GM12878 (cell line): Measurements from ENCODE around the gene CDCA3. TPM values are rescaled to one million over a fixed set of nuclear protein-coding genes. Genes with fewer than 3 reads are reported as not detected.
"Not testable (repeated sequence)": the region's sequence is repeated elsewhere in the genome, so short reads cannot be mapped to it uniquely, and the experiment has no call there.

Experiments used
- ATAC-seq: fragments of 200-7000 bp; cut with Tn5 transposase; 3 replicates; pipeline ENCODE4 v1.9.1; 2020; ENCODE audit warnings: mild to moderate bottlenecking, moderate library complexity
- BruUV-seq: library from RNA; stranded (reverse); fragments of 400-500 nt; replicated peaks from 2 replicates; lab custom pipeline; 2021; lab: Mats Ljungman, UMichigan
- CTCF ChIA-PET: fragments of 300-600 bp; sonication (Branson Sonifier 250); formaldehyde crosslinking; extraction: SDS; loops from one replicate; lab custom pipeline; 2021; ENCODE audit warnings: inconsistent platforms; lab: Yijun Ruan, JAX
- POLR2A ChIA-PET: fragments of 350-600 bp; formaldehyde crosslinking; extraction: SDS; loops from one replicate; lab custom pipeline; 2021; ENCODE audit warnings: inconsistent platforms; lab: Charles Lee
- RAD21 ChIA-PET: fragments of 300-600 bp; sonication (Branson Sonifier 250); formaldehyde crosslinking; loops from one replicate; lab custom pipeline; 2023; ENCODE audit warnings: antibody characterized with exemption; ENCODE audit not compliant: unreplicated experiment; lab: Charles Lee
- SMC1A ChIA-PET: fragments of 300-600 bp; sonication (Branson Sonifier 250); formaldehyde crosslinking; loops from one replicate; lab custom pipeline; 2023; ENCODE audit not compliant: unreplicated experiment, uncharacterized antibody; lab: Charles Lee
- DNase-seq: peaks from one replicate; pipeline ENCODE4 v3.0.0-alpha.2; 2011; ENCODE audit warnings: low read depth, low spot score
- FAIRE-seq: peaks from 3 replicates; lab custom pipeline; 2011; peaks lifted over from hg19 to GRCh38; lab: Jason Lieb, UNC
- H2AFZ ChIP-seq: 2 replicates; pipeline ENCODE4 v1.6.0; 2011; ENCODE audit warnings: low read depth, low read length, control low read depth; ENCODE audit not compliant: control insufficient read depth
- H3K27ac ChIP-seq: 2 replicates; pipeline ENCODE4 v1.5.1; 2011; ENCODE audit warnings: control low read depth; ENCODE audit not compliant: control insufficient read depth, insufficient read depth
- H3K27me3 ChIP-seq, 2 experiments: replicated peaks in 1 of 2; 2 replicates each; pipeline versions ENCODE4 v1.6.0 to v1.6.1; 2011; ENCODE audit warnings: low read length in 1 of 2; ENCODE audit not compliant: control insufficient read depth in 2 of 2, insufficient read depth in 2 of 2
- H3K36me3 ChIP-seq, 2 experiments: 2 replicates each; pipeline ENCODE4 v1.5.1; 2011; ENCODE audit warnings: low read length in 1 of 2; ENCODE audit not compliant: control insufficient read depth in 2 of 2, insufficient read depth in 2 of 2
- H3K4me1 ChIP-seq: 2 replicates; pipeline ENCODE4 v1.6.1; 2011; ENCODE audit warnings: mild to moderate bottlenecking, low read length, moderate library complexity, mixed read lengths; ENCODE audit not compliant: control insufficient read depth, insufficient read depth
- H3K4me2 ChIP-seq: 2 replicates; pipeline ENCODE4 v1.6.0; 2011; ENCODE audit warnings: control low read depth; ENCODE audit not compliant: control insufficient read depth, insufficient read depth
- H3K4me3 ChIP-seq: fragments of 200-600 bp; sonication (generic); 2 replicates; pipeline ENCODE4 v1.5.1; 2016
- H3K79me2 ChIP-seq: 2 replicates; pipeline ENCODE4 v1.6.0; 2011; ENCODE audit warnings: low read length; ENCODE audit not compliant: control insufficient read depth, insufficient read depth
- H3K9ac ChIP-seq: 2 replicates; pipeline ENCODE4 v1.8.0; 2011; ENCODE audit warnings: low read length, control low read depth, mixed read lengths; ENCODE audit not compliant: control insufficient read depth, insufficient read depth
- H3K9me3 ChIP-seq: replicated peaks from 3 replicates; pipeline ENCODE4 v1.5.1; 2011; ENCODE audit warnings: mild to moderate bottlenecking, low read length; ENCODE audit not compliant: control insufficient read depth, insufficient read depth
- H4K20me1 ChIP-seq: 2 replicates; pipeline ENCODE4 v1.6.0; 2011; ENCODE audit not compliant: control insufficient read depth, insufficient read depth
- BACH1 ChIP-seq: fragments of 450-650 bp; IDR thresholded peaks from 2 replicates; pipeline ENCODE4 v1.6.1; 2017; ENCODE audit warnings: mild to moderate bottlenecking, borderline replicate concordance
- IKZF1 ChIP-seq: fragments of 450-650 bp; conservative IDR thresholded peaks from 2 replicates; pipeline ENCODE4 v1.6.1; 2017; ENCODE audit warnings: antibody characterized with exemption, mild to moderate bottlenecking
- JUNB ChIP-seq: IDR thresholded peaks from 2 replicates; pipeline ENCODE4 v1.6.1; 2016; ENCODE audit warnings: antibody characterized with exemption, mild to moderate bottlenecking
- RAD21 ChIP-seq: IDR thresholded peaks from 2 replicates; pipeline ENCODE4 v1.6.1; 2011; ENCODE audit warnings: mild to moderate bottlenecking, low read depth, low read length, moderate library complexity; ENCODE audit not compliant: insufficient read depth
- RB1 ChIP-seq: fragments of 450-650 bp; formaldehyde crosslinking; IDR thresholded peaks from 2 replicates; pipeline ENCODE4 v1.6.1; 2017; ENCODE audit warnings: mild to moderate bottlenecking, borderline replicate concordance
- ZBED1 ChIP-seq: IDR thresholded peaks from 2 replicates; pipeline ENCODE4 v1.6.1; 2016; ENCODE audit warnings: borderline replicate concordance
- ZNF24 ChIP-seq: fragments of 450-650 bp; IDR thresholded peaks from 2 replicates; pipeline ENCODE4 v1.6.1; 2017; ENCODE audit warnings: antibody characterized with exemption, mild to moderate bottlenecking
- WGBS: methylation state at CpG from one replicate; pipeline ENCODE4 v1.1.6; 2016; ENCODE audit warnings: low lambda C conversion rate; ENCODE audit not compliant: insufficient replicate concordance, insufficient coverage; ENCODE audit errors: missing lambda C conversion rate; 5-methylcytosine and 5-hydroxymethylcytosine counted together
- in situ Hi-C: fragments of 300-500 bp; cut with MboI; formaldehyde crosslinking; loops from 9 replicates; pipeline ENCODE4 v1.14.3; 2018; ENCODE audit warnings: mixed read lengths
- intact Hi-C: fragments of 100-400 bp; cut with micrococcal nuclease; formaldehyde crosslinking; loops from one replicate; pipeline ENCODE4 v1.14.2; 2022; ENCODE audit not compliant: unreplicated experiment
- polyA plus RNA-seq, 11 experiments: library from polyadenylated mRNA; depleted of rRNA in 4 of 11; unstranded in 6 of 11; stranded (reverse) in 5 of 11; fragments of >200 nt; fragmentation: Nextera tagmentation in 4 of 11; fragmentation: Illumina TruSeq in 1 of 11; extraction: Ambion mirVana in 4 of 11; extraction: Trizol in 1 of 11; gene quantifications; 1 replicate in 1 of 11; 2 replicates in 10 of 11; pipeline versions ENCODE4 v1.2.1 to v1.2.3, GENCODE V29; 2011 to 2016; ENCODE audit warnings: inconsistent platforms in 2 of 11, missing spikeins in 2 of 11, low read depth in 1 of 11
- total RNA-seq, 4 experiments: library from RNA; depleted of rRNA in 3 of 4; stranded (reverse); fragments of >200 nt in 3 of 4; fragmentation: Illumina TruSeq in 1 of 4; extraction: Trizol in 1 of 4; gene quantifications; 2 replicates each; pipeline versions ENCODE4 v1.2.1 to v1.2.3, GENCODE V29; 2013 to 2021
- TF ChIP-seq, protein P1 (sequence below): fragments of 450-650 bp; IDR thresholded peaks from 2 replicates; pipeline ENCODE4 v1.6.1; 2017; ENCODE audit warnings: antibody characterized with exemption, mild to moderate bottlenecking, moderate library complexity
- TF ChIP-seq, protein P2 (sequence below): fragments of 450-650 bp; formaldehyde crosslinking; IDR thresholded peaks from 2 replicates; pipeline ENCODE4 v1.4.0; 2020; ENCODE audit warnings: mild to moderate bottlenecking, moderate library complexity
- TF ChIP-seq, protein P3 (sequence below): fragments of 450-650 bp; IDR thresholded peaks from 2 replicates; pipeline ENCODE4 v1.6.1; 2018; ENCODE audit warnings: mild to moderate bottlenecking, low read depth, moderate library complexity; ENCODE audit not compliant: partially characterized antibody

CDCA3 gene
- total and polyA plus RNA-seq, 10 of the 15 experiments (the other 5 are each of a cell fraction or from before 2014, with no cell fraction given) = 34.5 to 148 (median 97.4) TPM

DNA sequence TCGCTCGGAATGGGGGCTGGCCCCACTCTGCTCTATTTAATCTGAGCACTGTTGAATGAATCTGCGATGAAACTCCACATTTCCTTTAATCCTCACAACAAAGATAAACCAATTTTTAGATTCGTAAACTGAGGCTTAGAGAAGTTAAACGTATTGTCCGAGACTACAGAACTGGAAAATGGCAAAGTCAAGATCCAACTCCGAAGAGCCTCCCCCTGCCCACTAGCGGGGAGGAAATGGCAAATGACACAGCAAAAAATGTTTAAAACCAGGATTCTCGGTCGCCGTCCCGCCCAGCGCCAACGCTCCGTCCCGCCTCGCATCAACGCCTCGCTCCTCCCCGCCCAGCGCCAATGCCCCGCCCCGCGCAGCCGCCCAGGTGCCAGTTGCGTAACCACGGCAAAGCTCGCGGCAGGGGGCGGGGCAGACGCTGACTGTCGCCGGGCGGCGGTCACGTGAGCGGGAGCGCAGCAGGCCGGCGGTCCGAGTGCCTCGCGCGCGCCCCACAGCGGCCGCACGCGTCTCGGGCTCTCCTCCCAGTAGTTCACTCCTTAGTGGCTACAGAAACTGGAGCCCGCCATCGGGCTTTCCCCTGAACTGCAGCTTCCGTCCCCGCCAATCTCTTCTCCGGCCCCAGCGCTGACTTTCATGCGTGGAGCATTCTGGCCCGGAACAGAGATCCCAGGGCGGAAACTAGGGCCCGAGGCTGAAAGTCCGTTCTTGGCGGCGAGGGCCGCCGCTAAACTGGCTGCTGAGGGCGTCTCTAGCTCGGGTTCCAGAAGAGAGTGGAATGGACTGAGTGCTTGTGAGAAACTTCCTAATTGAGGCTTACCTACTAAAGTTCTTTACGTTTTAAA, 39.9 kb upstream of the CDCA3 start (continued):
- TF ChIP-seq, protein P1, sequence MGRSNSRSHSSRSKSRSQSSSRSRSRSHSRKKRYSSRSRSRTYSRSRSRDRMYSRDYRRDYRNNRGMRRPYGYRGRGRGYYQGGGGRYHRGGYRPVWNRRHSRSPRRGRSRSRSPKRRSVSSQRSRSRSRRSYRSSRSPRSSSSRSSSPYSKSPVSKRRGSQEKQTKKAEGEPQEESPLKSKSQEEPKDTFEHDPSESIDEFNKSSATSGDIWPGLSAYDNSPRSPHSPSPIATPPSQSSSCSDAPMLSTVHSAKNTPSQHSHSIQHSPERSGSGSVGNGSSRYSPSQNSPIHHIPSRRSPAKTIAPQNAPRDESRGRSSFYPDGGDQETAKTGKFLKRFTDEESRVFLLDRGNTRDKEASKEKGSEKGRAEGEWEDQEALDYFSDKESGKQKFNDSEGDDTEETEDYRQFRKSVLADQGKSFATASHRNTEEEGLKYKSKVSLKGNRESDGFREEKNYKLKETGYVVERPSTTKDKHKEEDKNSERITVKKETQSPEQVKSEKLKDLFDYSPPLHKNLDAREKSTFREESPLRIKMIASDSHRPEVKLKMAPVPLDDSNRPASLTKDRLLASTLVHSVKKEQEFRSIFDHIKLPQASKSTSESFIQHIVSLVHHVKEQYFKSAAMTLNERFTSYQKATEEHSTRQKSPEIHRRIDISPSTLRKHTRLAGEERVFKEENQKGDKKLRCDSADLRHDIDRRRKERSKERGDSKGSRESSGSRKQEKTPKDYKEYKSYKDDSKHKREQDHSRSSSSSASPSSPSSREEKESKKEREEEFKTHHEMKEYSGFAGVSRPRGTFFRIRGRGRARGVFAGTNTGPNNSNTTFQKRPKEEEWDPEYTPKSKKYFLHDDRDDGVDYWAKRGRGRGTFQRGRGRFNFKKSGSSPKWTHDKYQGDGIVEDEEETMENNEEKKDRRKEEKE = peak; percentile 56; the same call in 1 of the 2 replicates
- TF ChIP-seq BACH1 (peak; percentile 95), IKZF1 (peak; percentile 91), RB1 (peak; percentile 80; the same call in 1 of the 2 replicates), ZBED1 (no peak), JUNB (no peak), ZNF24 (peak; percentile 86), RAD21 (0 out of 2 replicates have a peak, but pooled peaks have one; percentile 26)
- TF ChIP-seq, protein P2, sequence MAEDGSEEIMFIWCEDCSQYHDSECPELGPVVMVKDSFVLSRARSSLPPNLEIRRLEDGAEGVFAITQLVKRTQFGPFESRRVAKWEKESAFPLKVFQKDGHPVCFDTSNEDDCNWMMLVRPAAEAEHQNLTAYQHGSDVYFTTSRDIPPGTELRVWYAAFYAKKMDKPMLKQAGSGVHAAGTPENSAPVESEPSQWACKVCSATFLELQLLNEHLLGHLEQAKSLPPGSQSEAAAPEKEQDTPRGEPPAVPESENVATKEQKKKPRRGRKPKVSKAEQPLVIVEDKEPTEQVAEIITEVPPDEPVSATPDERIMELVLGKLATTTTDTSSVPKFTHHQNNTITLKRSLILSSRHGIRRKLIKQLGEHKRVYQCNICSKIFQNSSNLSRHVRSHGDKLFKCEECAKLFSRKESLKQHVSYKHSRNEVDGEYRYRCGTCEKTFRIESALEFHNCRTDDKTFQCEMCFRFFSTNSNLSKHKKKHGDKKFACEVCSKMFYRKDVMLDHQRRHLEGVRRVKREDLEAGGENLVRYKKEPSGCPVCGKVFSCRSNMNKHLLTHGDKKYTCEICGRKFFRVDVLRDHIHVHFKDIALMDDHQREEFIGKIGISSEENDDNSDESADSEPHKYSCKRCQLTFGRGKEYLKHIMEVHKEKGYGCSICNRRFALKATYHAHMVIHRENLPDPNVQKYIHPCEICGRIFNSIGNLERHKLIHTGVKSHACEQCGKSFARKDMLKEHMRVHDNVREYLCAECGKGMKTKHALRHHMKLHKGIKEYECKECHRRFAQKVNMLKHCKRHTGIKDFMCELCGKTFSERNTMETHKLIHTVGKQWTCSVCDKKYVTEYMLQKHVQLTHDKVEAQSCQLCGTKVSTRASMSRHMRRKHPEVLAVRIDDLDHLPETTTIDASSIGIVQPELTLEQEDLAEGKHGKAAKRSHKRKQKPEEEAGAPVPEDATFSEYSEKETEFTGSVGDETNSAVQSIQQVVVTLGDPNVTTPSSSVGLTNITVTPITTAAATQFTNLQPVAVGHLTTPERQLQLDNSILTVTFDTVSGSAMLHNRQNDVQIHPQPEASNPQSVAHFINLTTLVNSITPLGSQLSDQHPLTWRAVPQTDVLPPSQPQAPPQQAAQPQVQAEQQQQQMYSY = no peak
- TF ChIP-seq, protein P3, sequence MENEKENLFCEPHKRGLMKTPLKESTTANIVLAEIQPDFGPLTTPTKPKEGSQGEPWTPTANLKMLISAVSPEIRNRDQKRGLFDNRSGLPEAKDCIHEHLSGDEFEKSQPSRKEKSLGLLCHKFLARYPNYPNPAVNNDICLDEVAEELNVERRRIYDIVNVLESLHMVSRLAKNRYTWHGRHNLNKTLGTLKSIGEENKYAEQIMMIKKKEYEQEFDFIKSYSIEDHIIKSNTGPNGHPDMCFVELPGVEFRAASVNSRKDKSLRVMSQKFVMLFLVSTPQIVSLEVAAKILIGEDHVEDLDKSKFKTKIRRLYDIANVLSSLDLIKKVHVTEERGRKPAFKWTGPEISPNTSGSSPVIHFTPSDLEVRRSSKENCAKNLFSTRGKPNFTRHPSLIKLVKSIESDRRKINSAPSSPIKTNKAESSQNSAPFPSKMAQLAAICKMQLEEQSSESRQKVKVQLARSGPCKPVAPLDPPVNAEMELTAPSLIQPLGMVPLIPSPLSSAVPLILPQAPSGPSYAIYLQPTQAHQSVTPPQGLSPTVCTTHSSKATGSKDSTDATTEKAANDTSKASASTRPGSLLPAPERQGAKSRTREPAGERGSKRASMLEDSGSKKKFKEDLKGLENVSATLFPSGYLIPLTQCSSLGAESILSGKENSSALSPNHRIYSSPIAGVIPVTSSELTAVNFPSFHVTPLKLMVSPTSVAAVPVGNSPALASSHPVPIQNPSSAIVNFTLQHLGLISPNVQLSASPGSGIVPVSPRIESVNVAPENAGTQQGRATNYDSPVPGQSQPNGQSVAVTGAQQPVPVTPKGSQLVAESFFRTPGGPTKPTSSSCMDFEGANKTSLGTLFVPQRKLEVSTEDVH = peak; percentile 49

DNA sequence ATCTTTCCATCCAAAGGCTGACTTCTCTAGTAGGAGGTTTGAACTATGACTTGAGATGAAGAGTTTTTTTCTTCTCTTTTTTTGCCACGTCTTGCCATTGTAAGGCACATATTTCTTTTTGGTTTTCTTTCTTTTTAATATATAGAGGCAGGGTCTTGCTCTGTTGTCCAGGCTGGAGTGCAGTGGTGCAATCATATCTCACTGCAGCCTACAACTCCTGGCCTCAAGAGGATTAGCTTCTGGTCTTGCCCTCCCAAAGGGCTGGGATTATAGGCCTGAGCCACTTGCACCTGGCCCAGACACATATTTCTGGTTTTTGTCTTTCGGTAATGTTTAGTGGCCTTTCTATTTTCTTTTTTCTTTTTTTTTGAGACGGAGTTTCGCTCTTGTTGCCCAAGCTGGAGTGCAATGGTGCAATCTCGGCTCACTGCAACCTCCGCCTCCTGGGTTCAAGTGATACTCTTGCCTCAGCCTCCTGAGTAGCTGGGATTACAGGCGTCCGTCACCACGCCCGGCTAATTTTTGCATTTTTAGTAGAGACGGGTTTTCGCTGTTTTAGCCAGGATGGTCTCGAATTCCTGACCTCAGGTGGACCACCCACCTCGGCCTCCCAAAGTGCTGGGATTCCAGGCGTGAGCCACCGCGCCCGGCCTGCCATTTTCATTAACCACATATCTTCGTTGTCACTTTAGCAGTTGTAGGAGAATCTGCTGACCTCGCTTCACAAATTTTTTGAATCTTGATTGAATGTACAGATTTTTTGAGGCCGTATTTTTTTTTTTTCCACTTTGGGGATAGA, 38.9 kb upstream of the CDCA3 start:
- Histone ChIP-seq H3K4me2 (peak overlapping the region; percentile 82), H3K4me3 (peak overlapping the region; percentile 56; the same call in 1 of the 2 replicates), H3K4me1 (peaks cover 12% of the 10 kb centered on the region), H3K27ac (peak overlapping the region; percentile 88), H3K9ac (peak overlapping the region; percentile 67)
- H3K9me3 ChIP-seq, H3K36me3 ChIP-seq, in situ Hi-C loops, intact Hi-C loops, BruUV-seq, ATAC-seq, SMC1A ChIA-PET, H3K79me2 ChIP-seq, RAD21 ChIA-PET, POLR2A ChIA-PET, H4K20me1 ChIP-seq, DNase-seq, FAIRE-seq, H3K27me3 ChIP-seq, H2AFZ ChIP-seq: not testable (repeated sequence)
- CTCF ChIA-PET = interaction anchor here (0.8 to 6.1 kb wide), 2 partner anchors 19 to 39 kb away, joined by 3 to 121 read pairs; partner anchors contain the start of genes CDCA3, SPSB2 and TPI1
- whole genome bisulfite sequencing = 95% methylated on average over 21 of the region's 21 CpGs
